NB4 (cell line): ENCODE data around the gene DSC2.

Source experiments
- CTCF ChIP-seq: IDR thresholded peaks from one replicate; pipeline ENCODE4 v1.5.1; 2012; ENCODE audit warnings: low read depth, low read length
- MYC ChIP-seq: IDR thresholded peaks from 2 replicates; pipeline ENCODE4 v1.6.1; 2011; ENCODE audit warnings: low read depth, low read length
- POLR2A ChIP-seq: IDR thresholded peaks from 2 replicates; pipeline ENCODE4 v1.6.1; 2011; ENCODE audit warnings: mild to moderate bottlenecking; ENCODE audit not compliant: insufficient read length; ENCODE audit errors: extremely low read depth
- TF ChIP-seq, protein P1 (sequence below): IDR thresholded peaks from 2 replicates; pipeline ENCODE4 v1.6.1; 2011; ENCODE audit warnings: low read depth, low read length

- TF ChIP-seq CTCF (no peak), POLR2A (no peak), MYC (no peak)
- TF ChIP-seq, protein P1, sequence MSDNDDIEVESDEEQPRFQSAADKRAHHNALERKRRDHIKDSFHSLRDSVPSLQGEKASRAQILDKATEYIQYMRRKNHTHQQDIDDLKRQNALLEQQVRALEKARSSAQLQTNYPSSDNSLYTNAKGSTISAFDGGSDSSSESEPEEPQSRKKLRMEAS, result no peak
Observed at GRCh38 chr18:31030574-31031278, 71.5 kb downstream of the DSC2 start.
